GM23338 (cell line): ENCODE results near the gene CRYZ. TPM values are rescaled to one million over a fixed set of nuclear protein-coding genes. Genes with fewer than 3 reads are reported as not detected.

ENCODE experiments used
- ATAC-seq: fragments of 200-7000 bp; cut with Tn5 transposase; 3 replicates; pipeline ENCODE4 v1.9.1; 2020
- DNase-seq: peaks from one replicate; pipeline ENCODE4 v3.0.0-alpha.2; 2015; ENCODE audit warnings: low spot score
- H2AFZ ChIP-seq: fragments of 200-600 bp; sonication (generic); 2 replicates; pipeline ENCODE4 v1.8.0; 2016; ENCODE audit warnings: antibody characterized with exemption, mild to moderate bottlenecking, moderate library complexity
- H3F3A ChIP-seq: fragments of 200-600 bp; sonication (generic); replicated peaks from 2 replicates; pipeline ENCODE4 v1.8.0; 2017; ENCODE audit warnings: antibody characterized with exemption, mixed run types, low read depth
- H3K27ac ChIP-seq: fragments of 200-600 bp; sonication (generic); 2 replicates; pipeline ENCODE4 v1.6.1; 2016; ENCODE audit warnings: low read depth
- H3K27me3 ChIP-seq: fragments of 200-600 bp; sonication (generic); 2 replicates; pipeline ENCODE4 v1.8.0; 2016; ENCODE audit warnings: mild to moderate bottlenecking, mixed run types, moderate library complexity; ENCODE audit not compliant: insufficient read depth
- H3K36me3 ChIP-seq: fragments of 200-600 bp; sonication (generic); 2 replicates; pipeline ENCODE4 v1.8.0; 2016; ENCODE audit warnings: mild to moderate bottlenecking; ENCODE audit not compliant: insufficient read depth
- H3K4me1 ChIP-seq: fragments of 200-600 bp; sonication (generic); 2 replicates; pipeline ENCODE4 v1.8.0; 2016; ENCODE audit warnings: mild to moderate bottlenecking, moderate library complexity; ENCODE audit not compliant: insufficient read depth
- H3K4me2 ChIP-seq: fragments of 200-600 bp; sonication (generic); 2 replicates; pipeline ENCODE4 v1.7.1; 2017; ENCODE audit warnings: mixed run types
- H3K4me3 ChIP-seq: fragments of 200-600 bp; sonication (generic); 2 replicates; pipeline ENCODE4 v1.6.1; 2016; ENCODE audit warnings: mixed run types
- H3K79me2 ChIP-seq: fragments of 200-600 bp; sonication (generic); replicated peaks from 2 replicates; pipeline ENCODE4 v1.8.0; 2017; ENCODE audit warnings: mild to moderate bottlenecking; ENCODE audit not compliant: insufficient read depth
- H3K9me2 ChIP-seq: fragments of 200-600 bp; sonication (generic); 2 replicates; pipeline ENCODE4 v1.8.0; 2017; ENCODE audit not compliant: insufficient read depth
- H4K20me1 ChIP-seq: fragments of 200-600 bp; sonication (generic); replicated peaks from 2 replicates; pipeline ENCODE4 v1.8.0; 2017; ENCODE audit warnings: mild to moderate bottlenecking; ENCODE audit not compliant: insufficient read depth
- H3K27ac Mint-ChIP-seq: 2 replicates; pipeline ENCODE4 v1.8.0; 2020; ENCODE audit warnings: inconsistent platforms, mild to moderate bottlenecking, moderate library complexity, mixed read lengths
- H3K27me3 Mint-ChIP-seq: 3 replicates; pipeline ENCODE4 v1.8.0; 2022; ENCODE audit warnings: low read depth, mild to moderate bottlenecking, moderate library complexity, mixed read lengths, inconsistent platforms; ENCODE audit not compliant: insufficient read depth, poor library complexity
- H3K36me3 Mint-ChIP-seq: 3 replicates; pipeline ENCODE4 v1.8.0; 2021; ENCODE audit warnings: low read depth, mild to moderate bottlenecking, inconsistent platforms, moderate library complexity, mixed read lengths
- H3K4me1 Mint-ChIP-seq: 3 replicates; pipeline ENCODE4 v1.8.0; 2020; ENCODE audit warnings: mild to moderate bottlenecking, inconsistent platforms, mixed read lengths
- H3K4me3 Mint-ChIP-seq: 3 replicates; pipeline ENCODE4 v1.8.0; 2021; ENCODE audit warnings: moderate library complexity, mild to moderate bottlenecking, inconsistent platforms, mixed read lengths
- H3K9me3 Mint-ChIP-seq: 3 replicates; pipeline ENCODE4 v1.8.0; 2020; ENCODE audit warnings: moderate library complexity, mild to moderate bottlenecking, inconsistent platforms, mixed read lengths
- CREB1 ChIP-seq: fragments of 250-450 bp; sonication (Bioruptor Pico); IDR thresholded peaks from 2 replicates; pipeline ENCODE4 v1.5.0; 2020; ENCODE audit warnings: low read depth, mild to moderate bottlenecking, moderate library complexity
- CTCF ChIP-seq, 2 experiments: fragments of 200-600 bp in 1 of 2; sonication (generic) in 1 of 2; conservative IDR thresholded peaks; 2 replicates each; pipeline versions ENCODE4 v1.5.1 to v1.6.1; 2016 to 2017; ENCODE audit warnings: antibody characterized with exemption in 2 of 2, low read depth in 2 of 2, mild to moderate bottlenecking in 2 of 2, moderate library complexity in 1 of 2
- ETS1 ChIP-seq: IDR thresholded peaks from 2 replicates; pipeline ENCODE4 v1.6.1; 2016; ENCODE audit warnings: antibody characterized with exemption
- EZH2 ChIP-seq: fragments of 200-600 bp; sonication (generic); IDR thresholded peaks from one replicate; pipeline ENCODE4 v1.8.0; 2017; ENCODE audit warnings: antibody characterized with exemption, mild to moderate bottlenecking, low read depth; ENCODE audit not compliant: unreplicated experiment
- JUNB ChIP-seq: IDR thresholded peaks from one replicate; pipeline ENCODE4 v1.6.1; 2016; ENCODE audit warnings: antibody characterized with exemption; ENCODE audit not compliant: unreplicated experiment
- NANOG ChIP-seq: IDR thresholded peaks from 2 replicates; pipeline ENCODE4 v1.6.1; 2016; ENCODE audit warnings: antibody characterized with exemption, borderline replicate concordance
- POLR2AphosphoS5 ChIP-seq: IDR thresholded peaks from 2 replicates; pipeline ENCODE4 v1.6.1; 2016; ENCODE audit warnings: antibody characterized with exemption, low read depth
- STAT1 ChIP-seq: IDR thresholded peaks from one replicate; pipeline ENCODE4 v1.6.1; 2016; ENCODE audit warnings: antibody characterized with exemption; ENCODE audit not compliant: unreplicated experiment
- ZNF331 ChIP-seq: fragments of 250-450 bp; sonication (Bioruptor Pico); IDR thresholded peaks from 2 replicates; pipeline ENCODE4 v1.5.0; 2020; ENCODE audit warnings: low read depth, mild to moderate bottlenecking, moderate library complexity
- polyA plus RNA-seq: library from polyadenylated mRNA; unstranded; fragments of >200 nt; fragmentation: Nextera tagmentation; extraction: Ambion mirVana; gene quantifications from 2 replicates; pipeline ENCODE4 v1.2.1, GENCODE V29; 2016
- total RNA-seq: library from RNA; depleted of rRNA; stranded (reverse); fragments of >200 nt; shearing (Covaris generic); gene quantifications from 2 replicates; pipeline ENCODE4 v1.2.3, GENCODE V29; 2014

Gene CRYZ
- total and polyA plus RNA-seq, 2 experiments from 2014 or later = 45.7 to 57.8 TPM

- TF ChIP-seq CTCF (conservative IDR thresholded peaks at IDR 0.05; ENCODE audit: low read depth in 2 of 2) = no peak
- no peak for TF ChIP-seq CREB1
- TF ChIP-seq ETS1 = no peak
- no peak for TF ChIP-seq ZNF331 (CRISPR knock-in tag)
- TF ChIP-seq NANOG = no peak
- TF ChIP-seq JUNB = no peak
These were observed 42.5 kb downstream of the CRYZ start (continued) for GRCh38 chr1:74690364-74690696.

GRCh38 chr1:74689621-74690363 is 43.1 kb downstream of the CRYZ start:
- Mint-ChIP-seq H3K27ac (peak overlapping the region; percentile 84), H3K4me3 (no peak overlapping the region; the same call in 2 of the 3 replicates), H3K4me1 (peaks cover 9% of the 10 kb centered on the region), H3K9me3 (no peaks in the 10 kb centered on the region), H3K27me3 (no peaks in the 10 kb centered on the region), H3K36me3 (no peaks in the 10 kb centered on the region)
- Histone ChIP-seq H3K27me3 (no peaks in the 10 kb centered on the region), H3K27ac (no peak overlapping the region), H4K20me1 (no peaks in the 10 kb centered on the region), H3K4me3 (no peak overlapping the region), H3K79me2 (no peaks in the 10 kb centered on the region), H3K36me3 (no peaks in the 10 kb centered on the region), H3K4me1 (no peaks in the 10 kb centered on the region), H3F3A (no peaks in the 10 kb centered on the region), H3K4me2 (no peak overlapping the region), H2AFZ (peak overlapping the region; percentile 5; the same call in 1 of the 2 replicates), H3K9me2 (no peaks in the 10 kb centered on the region)
- TF ChIP-seq CTCF (conservative IDR thresholded peaks at IDR 0.05; ENCODE audit: low read depth in 2 of 2) (peak; percentile 93 to 99), ZNF331 (CRISPR knock-in tag) (no peak)
- peak; percentile 84 for DNase-seq
- peak; percentile 77 for ATAC-seq

- DNase-seq (no peak), ATAC-seq (no peak)
- Mint-ChIP-seq H3K27me3 (no peaks in the 10 kb centered on the region), H3K36me3 (no peaks in the 10 kb centered on the region), H3K9me3 (no peaks in the 10 kb centered on the region), H3K4me3 (no peak overlapping the region), H3K4me1 (peaks cover 9% of the 10 kb centered on the region), H3K27ac (no peak overlapping the region; the same call in 1 of the 2 replicates)
- no peak overlapping the region for H3K4me2 ChIP-seq
- H3K4me3 ChIP-seq = no peak overlapping the region
- no peak overlapping the region for H3K27ac ChIP-seq
- no peaks in the 10 kb centered on the region for H4K20me1 ChIP-seq
- no peaks in the 10 kb centered on the region for H3K36me3 ChIP-seq
- H3K4me1 ChIP-seq = no peaks in the 10 kb centered on the region
- no peak overlapping the region for H2AFZ ChIP-seq
- no peaks in the 10 kb centered on the region for H3K79me2 ChIP-seq
- H3K27me3 ChIP-seq = no peaks in the 10 kb centered on the region
- no peaks in the 10 kb centered on the region for H3K9me2 ChIP-seq
- no peaks in the 10 kb centered on the region for H3F3A ChIP-seq
- TF ChIP-seq STAT1 = no peak
- no peak for TF ChIP-seq EZH2
- no peak for TF ChIP-seq POLR2AphosphoS5
These were observed 45.9 kb downstream of the CRYZ start for GRCh38 chr1:74686928-74687327.
